SK-N-MC (cell line): ENCODE results near the gene GPS1.
A peak's percentile ranks its signal among the peaks of the same experiment; 100 is the strongest.

Source experiments
- EZH2 ChIP-seq: fragments of 200-600 bp; sonication (generic); IDR thresholded peaks from one replicate; pipeline ENCODE4 v1.6.1; 2017; ENCODE audit warnings: antibody characterized with exemption
- POLR2AphosphoS5 ChIP-seq: IDR thresholded peaks from 2 replicates; pipeline ENCODE4 v1.6.1; 2012; ENCODE audit warnings: mild to moderate bottlenecking, low read depth, low read length, borderline replicate concordance

DNA sequence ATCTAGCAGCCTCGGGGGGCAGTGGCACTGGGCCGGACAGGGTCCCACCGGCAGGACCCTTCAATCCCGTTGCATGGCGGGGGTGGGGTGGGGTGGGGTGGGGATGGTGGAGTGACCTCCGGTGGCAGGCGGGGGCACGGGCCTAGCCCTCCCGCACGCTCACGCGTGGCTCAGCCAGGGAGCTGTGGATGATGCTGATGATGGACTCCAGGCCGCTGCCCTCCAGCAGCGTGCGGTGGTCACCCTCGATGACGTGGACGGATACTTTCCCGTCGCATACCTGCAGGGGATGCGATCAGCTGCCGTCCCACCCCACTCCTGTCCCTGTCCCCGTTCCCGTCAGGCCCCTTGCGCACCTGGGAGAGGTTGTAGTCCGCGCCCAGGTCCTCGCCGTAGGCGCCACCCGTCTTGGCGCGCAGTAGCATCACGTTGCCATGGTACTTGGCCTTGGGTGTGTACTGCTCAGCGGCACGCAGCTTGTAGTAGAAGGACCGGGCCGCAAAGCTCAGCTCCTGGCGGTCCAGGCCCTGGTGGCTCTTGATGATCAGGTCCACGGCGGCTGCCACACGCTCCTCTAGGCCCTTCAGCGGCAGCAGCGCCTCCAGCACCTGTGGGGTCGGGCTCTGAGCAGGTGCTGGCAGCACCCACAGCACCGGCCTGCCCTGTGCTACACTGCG, 27.4 kb downstream of the GPS1 start:
- TF ChIP-seq POLR2AphosphoS5 (peak; percentile 13; the same call in 1 of the 2 replicates), EZH2 (no peak)
